CD4-positive, alpha-beta T cell treated with Interleukin-6 for 4 hours (primary cell): Measurements from ENCODE around the gene PSMD1.
A peak's percentile ranks its signal among the peaks of the same experiment; 100 is the strongest.

Experiments
- DNase-seq: peaks from one replicate; pipeline ENCODE4 v3.0.0-alpha.2; 2020; ENCODE audit warnings: mixed read lengths

PSMD1 gene

GRCh38 chr2:231036131-231036530, 20.5 kb upstream of the PSMD1 start:
- DNase-seq: no peak

GRCh38 chr2:231036578-231037106, 20.0 kb upstream of the PSMD1 start:
- DNase-seq: no peak

GRCh38 chr2:231037202-231037730, 19.4 kb upstream of the PSMD1 start, which contains the start of gene C2orf72:
C2orf72 (plus strand) TSS chr2:231037523; CDS start chr2:231037566, 43 bp downstream.
- no peak for DNase-seq

- no peak for DNase-seq
Observed at GRCh38 chr2:231037731-231038482, 18.8 kb upstream of the PSMD1 start.

- no peak for DNase-seq
Observed at GRCh38 chr2:231038483-231039293, 18.0 kb upstream of the PSMD1 start.

- DNase-seq: no peak
Observed at GRCh38 chr2:231039294-231039664, 17.4 kb upstream of the PSMD1 start.

- no peak for DNase-seq
Observed at GRCh38 chr2:231039821-231040364, 16.8 kb upstream of the PSMD1 start.

GRCh38 chr2:231041061-231041689, 15.5 kb upstream of the PSMD1 start:
- DNase-seq: no peak

GRCh38 chr2:231043796-231044195, 12.9 kb upstream of the PSMD1 start:
- DNase-seq: no peak

- no peak for DNase-seq
Observed at GRCh38 chr2:231046916-231047273, 9.8 kb upstream of the PSMD1 start.

- no peak for DNase-seq
Observed at GRCh38 chr2:231047274-231047922, 9.3 kb upstream of the PSMD1 start.

- DNase-seq: no peak
Observed at GRCh38 chr2:231047923-231048915, 8.4 kb upstream of the PSMD1 start.

GRCh38 chr2:231049286-231050017, 7.2 kb upstream of the PSMD1 start:
- no peak for DNase-seq

- no peak for DNase-seq
Observed at GRCh38 chr2:231050018-231050901, 6.4 kb upstream of the PSMD1 start.

GRCh38 chr2:231051116-231051515, 5.6 kb upstream of the PSMD1 start:
- no peak for DNase-seq

- peak; percentile 88 for DNase-seq
Observed at GRCh38 chr2:231052494-231053451, 3.9 kb upstream of the PSMD1 start.

- DNase-seq: no peak
Observed at GRCh38 chr2:231053846-231054245, 2.8 kb upstream of the PSMD1 start.

- DNase-seq: no peak
Observed at GRCh38 chr2:231057590-231057989, 923 bp downstream of the PSMD1 start.
